Thoracic aorta (tissue), 2 donors: ENCODE measurements around the gene SHANK2. TPM values are rescaled to one million over a fixed set of nuclear protein-coding genes. Genes with fewer than 3 reads are reported as not detected.

ENCODE experiments used
- ATAC-seq: fragments of 150-250 bp; one replicate; pipeline ENCODE4 v1.8.0; 2017; ENCODE audit warnings: low read depth; ENCODE audit not compliant: insufficient number of reproducible peaks, low FRiP score
- DNase-seq: peaks from one replicate; pipeline ENCODE4 v3.0.0-alpha.2; 2020; ENCODE audit warnings: low spot score
- H3K27ac ChIP-seq, 2 donors: fragments of 200-600 bp; sonication (generic); 1 replicate in 1 of 2; 2 replicates in 1 of 2; pipeline ENCODE4 v1.5.1; 2016; ENCODE audit warnings: mild to moderate bottlenecking in 2 of 2, moderate library complexity in 2 of 2
- H3K27me3 ChIP-seq: fragments of 200-600 bp; sonication (generic); replicated peaks from 2 replicates; pipeline ENCODE4 v1.6.0; 2016; ENCODE audit warnings: mild to moderate bottlenecking; ENCODE audit not compliant: insufficient read depth
- H3K36me3 ChIP-seq: fragments of 200-600 bp; sonication (generic); one replicate; pipeline ENCODE4 v1.5.1; 2016
- H3K4me1 ChIP-seq, 2 donors: fragments of 200-600 bp; sonication (generic); 1 replicate in 1 of 2; 2 replicates in 1 of 2; pipeline versions ENCODE4 v1.5.1 to v1.6.0; 2016; ENCODE audit warnings: low read depth in 2 of 2, mild to moderate bottlenecking in 1 of 2; ENCODE audit not compliant: control insufficient read depth in 1 of 2
- H3K4me3 ChIP-seq: fragments of 200-600 bp; sonication (generic); 2 replicates; pipeline ENCODE4 v1.5.1; 2016; ENCODE audit warnings: mild to moderate bottlenecking
- H3K9me3 ChIP-seq: fragments of 200-600 bp; sonication (generic); 2 replicates; pipeline ENCODE4 v1.5.1; 2016
- total RNA-seq, 2 donors: library from RNA; depleted of rRNA; stranded (reverse); fragments of >200 nt; gene quantifications; one replicate each; pipeline versions ENCODE4 v1.1.0 to v1.2.3, GENCODE V29; 2016
- TF ChIP-seq, protein P1 (sequence below): fragments of 200-600 bp; sonication (generic); IDR thresholded peaks from one replicate; pipeline ENCODE4 v1.5.1; 2019; ENCODE audit warnings: antibody characterized with exemption

SHANK2 gene
- total RNA-seq = under 1 TPM in 1 of 2 donors, not detected in 1; 0.99 TPM

DNA sequence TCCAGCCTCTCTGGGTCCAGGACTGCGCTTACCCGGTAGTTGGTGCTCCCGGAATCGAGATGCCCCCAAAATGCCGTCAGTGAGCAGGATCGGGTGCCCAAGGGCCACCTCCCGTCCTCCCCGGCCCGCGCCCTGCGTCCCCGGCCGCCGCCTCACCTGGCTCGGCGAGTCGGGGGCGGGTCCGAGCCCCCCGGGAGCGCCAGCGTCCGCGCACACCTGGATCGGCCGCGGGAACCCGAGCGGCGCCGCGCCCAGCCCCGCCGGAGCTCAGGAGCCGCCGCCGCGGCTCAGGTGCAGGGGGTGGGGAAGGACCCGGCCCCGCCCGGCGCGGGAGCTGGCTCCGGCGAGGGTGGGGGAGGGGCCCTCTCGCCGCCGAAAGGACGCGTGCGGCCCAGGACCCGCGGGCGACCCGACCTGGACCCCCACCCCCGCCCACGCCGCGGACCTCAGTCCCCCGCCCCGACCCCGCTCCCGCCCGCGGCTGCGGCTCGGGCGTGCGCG is at the start of gene SHANK2:
Gene SHANK2, minus strand, starts transcription at position 309 of the 501 bp plus-strand sequence. CDS start 105,251 bp downstream, outside the sequence.
- DNase-seq = no peak
- H3K4me1 ChIP-seq = peaks cover 16 to 29% of the 10 kb centered on the region in 2 donors
- TF ChIP-seq, protein P1, sequence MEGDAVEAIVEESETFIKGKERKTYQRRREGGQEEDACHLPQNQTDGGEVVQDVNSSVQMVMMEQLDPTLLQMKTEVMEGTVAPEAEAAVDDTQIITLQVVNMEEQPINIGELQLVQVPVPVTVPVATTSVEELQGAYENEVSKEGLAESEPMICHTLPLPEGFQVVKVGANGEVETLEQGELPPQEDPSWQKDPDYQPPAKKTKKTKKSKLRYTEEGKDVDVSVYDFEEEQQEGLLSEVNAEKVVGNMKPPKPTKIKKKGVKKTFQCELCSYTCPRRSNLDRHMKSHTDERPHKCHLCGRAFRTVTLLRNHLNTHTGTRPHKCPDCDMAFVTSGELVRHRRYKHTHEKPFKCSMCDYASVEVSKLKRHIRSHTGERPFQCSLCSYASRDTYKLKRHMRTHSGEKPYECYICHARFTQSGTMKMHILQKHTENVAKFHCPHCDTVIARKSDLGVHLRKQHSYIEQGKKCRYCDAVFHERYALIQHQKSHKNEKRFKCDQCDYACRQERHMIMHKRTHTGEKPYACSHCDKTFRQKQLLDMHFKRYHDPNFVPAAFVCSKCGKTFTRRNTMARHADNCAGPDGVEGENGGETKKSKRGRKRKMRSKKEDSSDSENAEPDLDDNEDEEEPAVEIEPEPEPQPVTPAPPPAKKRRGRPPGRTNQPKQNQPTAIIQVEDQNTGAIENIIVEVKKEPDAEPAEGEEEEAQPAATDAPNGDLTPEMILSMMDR = no peak
- H3K4me3 ChIP-seq = peak within 1 kb of the TSS; percentile 69
- no peak within 1 kb of the TSS for H3K27ac ChIP-seq
- H3K36me3 ChIP-seq = no peaks in the 10 kb centered on the region
- no peak for ATAC-seq
- peaks cover 5% of the 10 kb centered on the region for H3K27me3 ChIP-seq
- no peaks in the 10 kb centered on the region for H3K9me3 ChIP-seq

DNA sequence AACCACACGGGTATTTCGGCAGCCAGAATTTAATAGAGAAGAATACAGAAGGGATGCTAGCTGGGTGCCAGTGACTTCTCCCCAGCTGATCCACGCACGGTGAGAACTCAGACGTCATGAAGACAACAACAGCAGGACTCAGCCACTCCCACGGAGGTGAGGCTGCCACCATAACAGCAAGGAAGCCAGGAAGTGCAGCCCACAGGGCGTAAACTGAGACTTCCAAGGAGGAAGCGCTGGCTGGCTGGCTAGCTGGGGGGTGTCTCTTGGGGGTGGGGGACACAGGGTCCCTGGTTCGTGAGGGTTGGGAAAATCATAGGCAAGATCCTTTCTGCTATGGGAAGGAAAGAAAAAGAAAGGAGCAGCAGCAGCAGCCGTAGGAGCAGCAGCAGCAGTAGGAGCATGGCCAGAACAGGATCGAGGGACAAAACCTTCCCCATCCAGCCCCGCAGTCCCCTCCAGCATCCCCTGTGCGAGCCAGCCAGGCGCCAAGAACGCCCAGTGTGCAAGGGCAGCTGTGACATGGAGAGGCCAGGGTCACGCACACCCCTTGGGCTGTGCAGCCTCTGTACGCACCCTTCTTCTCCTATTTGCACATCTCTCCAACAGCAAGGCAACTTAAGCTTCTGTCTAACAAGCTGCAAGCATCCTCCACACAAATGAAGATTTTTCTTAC is 49.6 kb upstream of the SHANK2 start:
- H3K27me3 ChIP-seq = no peaks in the 10 kb centered on the region
- H3K9me3 ChIP-seq = no peaks in the 10 kb centered on the region
- no peak for ATAC-seq
- no peak overlapping the region for H3K4me3 ChIP-seq
- DNase-seq = no peak
- peaks cover 8 to 26% of the 10 kb centered on the region in 2 donors for H3K4me1 ChIP-seq
- H3K27ac ChIP-seq = no peak overlapping the region
- no peaks in the 10 kb centered on the region for H3K36me3 ChIP-seq
- TF ChIP-seq, protein P1 = no peak

DNA sequence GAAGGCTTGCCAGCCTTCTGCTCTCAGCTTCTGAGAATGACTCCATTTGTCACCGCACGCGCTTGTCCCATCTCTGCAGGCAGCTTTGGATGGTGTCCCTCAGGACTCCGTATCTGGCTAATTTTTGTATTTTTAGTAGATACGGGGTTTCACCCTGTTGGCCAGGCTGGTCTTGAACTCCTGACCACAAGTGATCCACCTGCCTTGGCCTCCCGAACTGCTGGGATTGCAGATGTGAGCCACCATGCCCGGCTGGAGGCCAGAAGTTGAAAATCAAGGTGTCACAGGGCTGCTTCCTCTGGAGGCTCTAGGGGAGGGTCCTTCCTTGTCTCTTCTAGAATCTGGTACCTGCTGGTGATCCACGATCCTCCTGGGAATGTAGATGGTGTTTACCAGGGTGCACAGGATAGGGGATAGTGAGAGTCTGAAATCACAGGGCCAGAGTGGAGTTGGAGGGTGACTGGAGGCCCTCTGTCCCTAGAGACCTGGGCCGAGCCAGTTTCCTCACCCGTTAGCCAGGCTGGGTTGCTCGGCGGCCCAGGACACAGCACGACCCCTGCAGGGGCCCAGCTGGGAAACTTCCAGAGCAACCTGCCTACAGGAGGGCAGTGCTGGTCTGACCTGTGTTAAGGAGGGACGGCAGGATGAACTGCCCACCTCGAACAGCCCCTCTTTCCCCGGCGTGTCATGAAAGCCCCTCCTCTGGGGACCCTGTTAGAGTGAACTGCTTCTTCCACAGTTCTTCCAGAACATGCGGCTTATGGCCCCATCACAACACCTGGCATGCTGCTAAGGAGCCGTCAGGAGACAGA is 48.9 kb upstream of the SHANK2 start:
- H3K27me3 ChIP-seq = no peaks in the 10 kb centered on the region
- no peaks in the 10 kb centered on the region for H3K36me3 ChIP-seq
- DNase-seq (no peak), ATAC-seq (no peak)
- peaks cover 8 to 26% of the 10 kb centered on the region in 2 donors for H3K4me1 ChIP-seq
- TF ChIP-seq, protein P1 = no peak
- no peaks in the 10 kb centered on the region for H3K9me3 ChIP-seq
- H3K4me3 ChIP-seq = no peak overlapping the region
- H3K27ac ChIP-seq = no peak overlapping the region

GRCh38 chr11:71300187-71300586 is 47.8 kb upstream of the SHANK2 start:
- DNase-seq (no peak), ATAC-seq (no peak)
- Histone ChIP-seq H3K36me3 (no peaks in the 10 kb centered on the region), H3K9me3 (no peaks in the 10 kb centered on the region), H3K4me3 (peak overlapping the region; percentile 40), H3K27ac (peak overlapping the region; percentile 53 to 85), H3K4me1 (peaks cover 8 to 26% of the 10 kb centered on the region in 2 donors), H3K27me3 (no peaks in the 10 kb centered on the region)
- TF ChIP-seq, protein P1 = no peak

DNA sequence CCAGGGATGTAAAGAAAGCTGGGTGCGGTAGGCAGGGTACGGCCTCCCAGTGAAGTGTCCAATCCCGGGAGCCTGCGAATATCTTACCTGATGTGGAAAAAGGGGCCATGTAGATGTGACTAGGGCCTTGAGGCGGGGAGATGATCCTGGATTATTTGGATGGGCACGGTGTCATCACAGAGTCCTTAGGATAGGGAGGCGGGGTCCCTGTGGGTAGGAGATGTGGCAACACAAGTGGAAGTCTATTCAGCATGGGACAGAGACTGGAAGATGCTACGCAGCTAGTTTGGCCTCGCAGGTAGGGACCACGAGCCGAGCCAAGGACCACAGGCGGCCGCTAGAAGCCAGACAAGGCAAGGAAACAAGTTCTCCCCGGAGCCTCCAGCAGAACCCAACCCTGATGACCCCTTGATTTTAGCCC is 46.4 kb upstream of the SHANK2 start:
- TF ChIP-seq, protein P1 = no peak
- Histone ChIP-seq H3K9me3 (no peaks in the 10 kb centered on the region), H3K27ac (peak overlapping the region in 1 of 2 donors; percentile 8), H3K4me1 (peaks cover 8 to 26% of the 10 kb centered on the region in 2 donors), H3K27me3 (no peaks in the 10 kb centered on the region), H3K4me3 (no peak overlapping the region), H3K36me3 (no peaks in the 10 kb centered on the region)
- ATAC-seq = no peak
- DNase-seq = no peak
